Measurements from ENCODE around the gene ERAL1. TPM values are rescaled to one million over a fixed set of nuclear protein-coding genes. Genes with fewer than 3 reads are reported as not detected.

Gene ERAL1
- total and polyA plus RNA-seq, 2 of the 13 experiments (the other 11 are each of a cell fraction or from before 2014, with no cell fraction given) = 46.9 to 72.2 TPM

- POLR2A ChIA-PET = interaction anchor here (1.2 to 3.5 kb wide), 6 partner anchors 12 to 169 kb away, joined by 4 to 16 read pairs (median 5); partner anchors contain the start of genes NEK8 and PHF12
Observed at GRCh38 chr17:28896491-28896883, 41.7 kb downstream of the ERAL1 start.

DNA sequence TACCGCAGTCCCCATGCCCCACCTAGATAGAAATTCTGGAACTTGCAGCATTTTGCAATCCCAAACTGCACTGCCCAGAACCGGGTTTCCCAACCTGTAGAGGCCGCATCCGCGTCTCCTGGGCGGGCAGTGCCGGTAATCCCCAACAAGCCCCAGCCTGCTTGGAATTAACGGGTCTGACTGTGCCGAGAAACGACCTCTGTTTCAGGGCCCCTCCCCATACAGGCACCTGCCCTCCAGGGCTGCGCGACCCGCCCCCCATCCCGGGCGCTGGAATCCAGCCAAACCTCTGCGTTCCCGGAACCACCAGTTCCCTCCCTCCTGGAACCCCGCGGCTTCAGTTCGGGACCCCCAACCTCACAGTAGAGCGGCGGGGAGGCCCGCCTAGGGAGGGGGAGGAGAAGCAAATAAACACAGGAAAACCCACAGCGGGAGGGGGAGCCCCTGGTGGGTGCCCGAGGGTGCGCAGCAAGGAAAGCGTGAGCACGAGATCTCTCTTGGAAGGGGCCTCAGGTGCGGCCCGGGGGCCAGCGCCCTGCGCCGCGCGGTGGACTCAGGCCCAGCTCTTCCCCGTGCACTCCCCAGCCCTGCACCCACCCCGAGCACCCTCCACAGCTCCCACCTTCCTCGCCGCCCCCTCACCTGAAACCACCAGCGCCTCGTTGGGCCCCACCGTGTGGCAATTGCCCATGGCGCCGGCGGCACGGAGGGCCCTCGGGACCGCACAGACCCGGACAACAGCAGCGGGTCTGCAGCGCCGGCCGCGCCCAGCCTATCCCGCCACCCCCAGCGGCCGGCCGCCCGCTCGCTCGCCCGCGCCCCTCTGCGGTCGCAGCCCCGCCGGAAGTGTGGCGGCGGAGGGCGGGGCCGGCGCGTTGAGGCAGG, 42.3 kb downstream of the ERAL1 start, which contains the start of gene FLOT2:
Gene FLOT2 (minus strand): TSS at position 850 of the 885 bp plus-strand sequence. CDS start 159 bp downstream, at position 691.
- Histone ChIP-seq H3K79me2 (ENCODE audit: insufficient read depth, low read length) (peaks cover 29% of the 10 kb centered on the region), H2AFZ (ENCODE audit: low read length) (no peak within 1 kb of the TSS), H3K4me1 (ENCODE audit: insufficient read depth, low read length) (peaks cover 53% of the 10 kb centered on the region), H3K27me3 (ENCODE audit: control insufficient read depth in 1 of 2, insufficient read depth in 2 of 2, low read length in 2 of 2) (no peaks in the 10 kb centered on the region; a peak in 1 of 5 replicates), H4K20me1 (ENCODE audit: insufficient read depth, low read length) (no peaks in the 10 kb centered on the region; the same call in none of the 2 replicates), H3K36me3 (replicated peaks in 1 of 2; ENCODE audit: control insufficient read depth in 1 of 2, insufficient read depth in 2 of 2, low read length in 2 of 2) (peaks cover 0 to 5% of the 10 kb centered on the region in 2 experiments; a peak in 2 of 5 replicates), H3K4me2 (ENCODE audit: low read depth, low read length) (peak within 1 kb of the TSS; percentile 90), H3K9me3 (ENCODE audit: low read length) (no peaks in the 10 kb centered on the region), H3K4me3 (replicated peaks in 1 of 3; ENCODE audit: insufficient read depth in 1 of 3, low read depth in 2 of 3, low read length in 3 of 3) (peak within 1 kb of the TSS; percentile 76 to 93 (median 89)), H3K27ac (ENCODE audit: extremely low read length, insufficient read depth, low read length) (peak within 1 kb of the TSS; percentile 84), H3K9ac (ENCODE audit: insufficient read depth, low read depth, low read length) (peak within 1 kb of the TSS; percentile 83)
- POLR2A ChIA-PET = interaction anchor here (1.2 to 3.5 kb wide), 8 partner anchors 10 to 170 kb away, joined by 4 to 16 read pairs (median 5); partner anchors contain the start of genes FAM222B, NEK8 and PHF12
- FAIRE-seq (no peak), DNase-seq (ENCODE audit: low spot score) (peak; percentile 54), ATAC-seq (peak; percentile 86)
- CTCF ChIA-PET (ENCODE audit: low intra/inter-chr PET ratio, low total read pairs) = no interaction called here
- 0% methylated on average over 6 of the region's 73 CpGs for WGBS (ENCODE audit: low lambda C conversion rate)
- intact Hi-C loops (cut with micrococcal nuclease; ENCODE audit: unreplicated experiment) = loop anchor here (5.0 kb wide), 1 partner anchor 135 kb away; no protein-coding TSS in a partner anchor
- TSS peak; percentile 47 for BruUV-seq (replicated peaks)
- in situ Hi-C loops (cut with HindIII; ENCODE audit: extremely low pct_ligation_motif_present, low pct_unique_long_range_greater_than_20kb) = loop anchor here (25.0 kb wide), 1 partner anchor 260 kb away; the partner anchor contains the start of gene BLTP2
- no peak for TF ChIP-seq ZNF160 (CRISPR knock-in tag; IDR thresholded peaks at IDR 0.05)
- no peak for TF ChIP-seq ELF4 (CRISPR knock-in tag; IDR thresholded peaks at IDR 0.05; ENCODE audit: borderline replicate concordance)
- no peak for TF ChIP-seq FOSL1 (CRISPR knock-in tag; IDR thresholded peaks at IDR 0.05; ENCODE audit: borderline replicate concordance)
- TF ChIP-seq, protein P1, sequence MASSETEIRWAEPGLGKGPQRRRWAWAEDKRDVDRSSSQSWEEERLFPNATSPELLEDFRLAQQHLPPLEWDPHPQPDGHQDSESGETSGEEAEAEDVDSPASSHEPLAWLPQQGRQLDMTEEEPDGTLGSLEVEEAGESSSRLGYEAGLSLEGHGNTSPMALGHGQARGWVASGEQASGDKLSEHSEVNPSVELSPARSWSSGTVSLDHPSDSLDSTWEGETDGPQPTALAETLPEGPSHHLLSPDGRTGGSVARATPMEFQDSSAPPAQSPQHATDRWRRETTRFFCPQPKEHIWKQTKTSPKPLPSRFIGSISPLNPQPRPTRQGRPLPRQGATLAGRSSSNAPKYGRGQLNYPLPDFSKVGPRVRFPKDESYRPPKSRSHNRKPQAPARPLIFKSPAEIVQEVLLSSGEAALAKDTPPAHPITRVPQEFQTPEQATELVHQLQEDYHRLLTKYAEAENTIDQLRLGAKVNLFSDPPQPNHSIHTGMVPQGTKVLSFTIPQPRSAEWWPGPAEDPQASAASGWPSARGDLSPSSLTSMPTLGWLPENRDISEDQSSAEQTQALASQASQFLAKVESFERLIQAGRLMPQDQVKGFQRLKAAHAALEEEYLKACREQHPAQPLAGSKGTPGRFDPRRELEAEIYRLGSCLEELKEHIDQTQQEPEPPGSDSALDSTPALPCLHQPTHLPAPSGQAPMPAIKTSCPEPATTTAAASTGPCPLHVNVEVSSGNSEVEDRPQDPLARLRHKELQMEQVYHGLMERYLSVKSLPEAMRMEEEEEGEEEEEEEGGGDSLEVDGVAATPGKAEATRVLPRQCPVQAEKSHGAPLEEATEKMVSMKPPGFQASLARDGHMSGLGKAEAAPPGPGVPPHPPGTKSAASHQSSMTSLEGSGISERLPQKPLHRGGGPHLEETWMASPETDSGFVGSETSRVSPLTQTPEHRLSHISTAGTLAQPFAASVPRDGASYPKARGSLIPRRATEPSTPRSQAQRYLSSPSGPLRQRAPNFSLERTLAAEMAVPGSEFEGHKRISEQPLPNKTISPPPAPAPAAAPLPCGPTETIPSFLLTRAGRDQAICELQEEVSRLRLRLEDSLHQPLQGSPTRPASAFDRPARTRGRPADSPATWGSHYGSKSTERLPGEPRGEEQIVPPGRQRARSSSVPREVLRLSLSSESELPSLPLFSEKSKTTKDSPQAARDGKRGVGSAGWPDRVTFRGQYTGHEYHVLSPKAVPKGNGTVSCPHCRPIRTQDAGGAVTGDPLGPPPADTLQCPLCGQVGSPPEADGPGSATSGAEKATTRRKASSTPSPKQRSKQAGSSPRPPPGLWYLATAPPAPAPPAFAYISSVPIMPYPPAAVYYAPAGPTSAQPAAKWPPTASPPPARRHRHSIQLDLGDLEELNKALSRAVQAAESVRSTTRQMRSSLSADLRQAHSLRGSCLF (CRISPR knock-in tag; IDR thresholded peaks at IDR 0.05; ENCODE audit: borderline replicate concordance) = no peak
- TF ChIP-seq HOXA9 (CRISPR knock-in tag; IDR thresholded peaks at IDR 0.05; ENCODE audit: borderline replicate concordance) = peak; percentile 60; the same call in 1 of the 2 replicates
- TF ChIP-seq, protein P2, sequence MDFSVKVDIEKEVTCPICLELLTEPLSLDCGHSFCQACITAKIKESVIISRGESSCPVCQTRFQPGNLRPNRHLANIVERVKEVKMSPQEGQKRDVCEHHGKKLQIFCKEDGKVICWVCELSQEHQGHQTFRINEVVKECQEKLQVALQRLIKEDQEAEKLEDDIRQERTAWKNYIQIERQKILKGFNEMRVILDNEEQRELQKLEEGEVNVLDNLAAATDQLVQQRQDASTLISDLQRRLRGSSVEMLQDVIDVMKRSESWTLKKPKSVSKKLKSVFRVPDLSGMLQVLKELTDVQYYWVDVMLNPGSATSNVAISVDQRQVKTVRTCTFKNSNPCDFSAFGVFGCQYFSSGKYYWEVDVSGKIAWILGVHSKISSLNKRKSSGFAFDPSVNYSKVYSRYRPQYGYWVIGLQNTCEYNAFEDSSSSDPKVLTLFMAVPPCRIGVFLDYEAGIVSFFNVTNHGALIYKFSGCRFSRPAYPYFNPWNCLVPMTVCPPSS (IDR thresholded peaks at IDR 0.05) = no peak

More at GRCh38 chr17:28896491-28896883, 41.7 kb downstream of the ERAL1 start:
- CTCF ChIA-PET (ENCODE audit: low intra/inter-chr PET ratio, low total read pairs) = no interaction called here
- TF ChIP-seq BRCA1 (CRISPR knock-in tag; IDR thresholded peaks at IDR 0.05) (0 out of 2 replicates have a peak, but pooled peaks have one; percentile 3), ZNF879 (CRISPR knock-in tag; IDR thresholded peaks at IDR 0.05) (0 out of 2 replicates have a peak, but pooled peaks have one; percentile 14), GZF1 (CRISPR knock-in tag; IDR thresholded peaks at IDR 0.05) (no peak)
- ATAC-seq = no peak
- peak overlapping the region; percentile 83 for H3K9ac ChIP-seq (ENCODE audit: insufficient read depth, low read depth, low read length)
- BruUV-seq (replicated peaks) = no TSS peak
- H3K27ac ChIP-seq (ENCODE audit: extremely low read length, insufficient read depth, low read length) = peak overlapping the region; percentile 84
- peaks cover 47% of the 10 kb centered on the region for H3K4me1 ChIP-seq (ENCODE audit: insufficient read depth, low read length)
- H2AFZ ChIP-seq (ENCODE audit: low read length) = no peak overlapping the region
- no peak for DNase-seq (ENCODE audit: low spot score)
- peaks cover 0 to 5% of the 10 kb centered on the region in 2 experiments; a peak in 2 of 5 replicates for H3K36me3 ChIP-seq (replicated peaks in 1 of 2; ENCODE audit: control insufficient read depth in 1 of 2, insufficient read depth in 2 of 2, low read length in 2 of 2)
- no peaks in the 10 kb centered on the region for H3K27me3 ChIP-seq (ENCODE audit: control insufficient read depth in 1 of 2, insufficient read depth in 2 of 2, low read length in 2 of 2)
- H3K4me2 ChIP-seq (ENCODE audit: low read depth, low read length) = peak overlapping the region; percentile 90
- in situ Hi-C loops (cut with HindIII; ENCODE audit: extremely low pct_ligation_motif_present, low pct_unique_long_range_greater_than_20kb) = loop anchor here (25.0 kb wide), 1 partner anchor 259 kb away; the partner anchor contains the start of gene BLTP2
- H3K4me3 ChIP-seq (replicated peaks in 1 of 3; ENCODE audit: insufficient read depth in 1 of 3, low read depth in 2 of 3, low read length in 3 of 3) = peak overlapping the region; percentile 76 to 93 (median 89)
- WGBS (ENCODE audit: low lambda C conversion rate) = 0% methylated on average over 5 of the region's 5 CpGs
- intact Hi-C loops (cut with micrococcal nuclease; ENCODE audit: unreplicated experiment) = loop anchor here (5.0 kb wide), 1 partner anchor 134 kb away; no protein-coding TSS in a partner anchor
- H3K79me2 ChIP-seq (ENCODE audit: insufficient read depth, low read length) = peaks cover 23% of the 10 kb centered on the region
- no peak for FAIRE-seq
- H4K20me1 ChIP-seq (ENCODE audit: insufficient read depth, low read length) = no peaks in the 10 kb centered on the region; the same call in none of the 2 replicates
- H3K9me3 ChIP-seq (ENCODE audit: low read length) = no peaks in the 10 kb centered on the region

Measured in HepG2 (cell line).